Skeletal muscle cell (primary cell): ENCODE data around the gene NKAIN2.
"Not testable (repeated sequence)": the region's sequence is repeated elsewhere in the genome, so short reads cannot be mapped to it uniquely, and the experiment has no call there.

ENCODE experiments used
- DNase-seq: peaks from one replicate; pipeline ENCODE4 v3.0.0-alpha.2; 2010; ENCODE audit warnings: low read depth
- H3K4me3 ChIP-seq: 2 replicates; pipeline ENCODE4 v1.5.1; 2011; ENCODE audit warnings: low read depth, mild to moderate bottlenecking, control low read depth, low read length, moderate library complexity

Gene NKAIN2

GRCh38 chr6:123931928-123932327 is 128.3 kb downstream of the NKAIN2 start:
- DNase-seq = no peak
- no peak overlapping the region for H3K4me3 ChIP-seq

GRCh38 chr6:123940551-123940950 is 136.9 kb downstream of the NKAIN2 start:
- no peak for DNase-seq
- no peak overlapping the region for H3K4me3 ChIP-seq

- DNase-seq = no peak
- no peak overlapping the region for H3K4me3 ChIP-seq
Measured at GRCh38 chr6:123941855-123942254, 138.2 kb downstream of the NKAIN2 start.

- no peak for DNase-seq
Measured at GRCh38 chr6:123945386-123945785, 141.7 kb downstream of the NKAIN2 start.

GRCh38 chr6:123953920-123954319 is 150.3 kb downstream of the NKAIN2 start:
- DNase-seq = no peak
- H3K4me3 ChIP-seq = no peak overlapping the region

More at GRCh38 chr6:123945386-123945785, 141.7 kb downstream of the NKAIN2 start:
- no peak overlapping the region for H3K4me3 ChIP-seq

GRCh38 chr6:123956492-123957139 is 153.0 kb downstream of the NKAIN2 start:
- H3K4me3 ChIP-seq = no peak overlapping the region
- DNase-seq = no peak

- no peak for DNase-seq
Measured at GRCh38 chr6:123962508-123962907, 158.8 kb downstream of the NKAIN2 start.

GRCh38 chr6:123965894-123966293 is 162.2 kb downstream of the NKAIN2 start:
- H3K4me3 ChIP-seq = no peak overlapping the region
- DNase-seq = no peak

More at GRCh38 chr6:123962508-123962907, 158.8 kb downstream of the NKAIN2 start:
- no peak overlapping the region for H3K4me3 ChIP-seq

- DNase-seq = no peak
- H3K4me3 ChIP-seq = no peak overlapping the region
Measured at GRCh38 chr6:123966618-123967017, 163.0 kb downstream of the NKAIN2 start.

- no peak overlapping the region for H3K4me3 ChIP-seq
- no peak for DNase-seq
Measured at GRCh38 chr6:123967905-123968304, 164.2 kb downstream of the NKAIN2 start.

- no peak for DNase-seq
- H3K4me3 ChIP-seq = no peak overlapping the region
Measured at GRCh38 chr6:123972600-123973294, 169.1 kb downstream of the NKAIN2 start.

GRCh38 chr6:123980311-123980710 is 176.6 kb downstream of the NKAIN2 start:
- no peak for DNase-seq
- no peak overlapping the region for H3K4me3 ChIP-seq

- H3K4me3 ChIP-seq = no peak overlapping the region
- no peak for DNase-seq
Measured at GRCh38 chr6:123986938-123987337, 183.3 kb downstream of the NKAIN2 start.

GRCh38 chr6:123989918-123990317 is 186.3 kb downstream of the NKAIN2 start:
- not testable (repeated sequence) for H3K4me3 ChIP-seq, DNase-seq

- no peak for DNase-seq
- H3K4me3 ChIP-seq = no peak overlapping the region
Measured at GRCh38 chr6:123990376-123990775, 186.7 kb downstream of the NKAIN2 start.

- H3K4me3 ChIP-seq = no peak overlapping the region
Measured at GRCh38 chr6:123994168-123994567, 190.5 kb downstream of the NKAIN2 start.

GRCh38 chr6:123994891-123995635 is 191.4 kb downstream of the NKAIN2 start:
- no peak for DNase-seq

More at GRCh38 chr6:123994168-123994567, 190.5 kb downstream of the NKAIN2 start:
- DNase-seq = no peak

GRCh38 chr6:123997223-123997622 is 193.6 kb downstream of the NKAIN2 start:
- DNase-seq = no peak
- no peak overlapping the region for H3K4me3 ChIP-seq

More at GRCh38 chr6:123994891-123995635, 191.4 kb downstream of the NKAIN2 start:
- H3K4me3 ChIP-seq = no peak overlapping the region

GRCh38 chr6:124002377-124003081 is 198.9 kb downstream of the NKAIN2 start:
- DNase-seq = no peak
- no peak overlapping the region for H3K4me3 ChIP-seq

GRCh38 chr6:124007266-124007665 is 203.6 kb downstream of the NKAIN2 start:
- DNase-seq = no peak
- H3K4me3 ChIP-seq = no peak overlapping the region
